Heart left ventricle (tissue), 16 donors: ENCODE data around the gene COA1. TPM values are rescaled to one million over a fixed set of nuclear protein-coding genes. Genes with fewer than 3 reads are reported as not detected.
"Not testable (repeated sequence)": the region's sequence is repeated elsewhere in the genome, so short reads cannot be mapped to it uniquely, and the experiment has no call there.

Experiments
- ATAC-seq, 4 donors: fragments of 200-7000 bp; cut with Tn5 transposase; one replicate each; pipeline ENCODE4 v1.9.1; 2020 to 2022; ENCODE audit warnings: moderate library complexity in 4 of 4, mild to moderate bottlenecking in 3 of 4, moderate number of reproducible peaks in 1 of 4
- DNase-seq, 5 donors: peaks; one replicate each; pipeline ENCODE4 v3.0.0-alpha.2; 2020
- H3K27ac ChIP-seq, 12 donors: fragments of 200-600 bp; sonication (generic) in 4 of 12; one replicate each; pipeline versions ENCODE4 v1.5.0 to v1.8.0; 2016 to 2022; ENCODE audit warnings: mild to moderate bottlenecking in 2 of 12
- H3K27me3 ChIP-seq, 9 donors: fragments of 200-600 bp; sonication (generic) in 2 of 9; one replicate each; pipeline versions ENCODE4 v1.5.1 to v1.8.0; 2016 to 2022; ENCODE audit warnings: mild to moderate bottlenecking in 3 of 9
- H3K36me3 ChIP-seq, 9 donors: fragments of 200-600 bp; sonication (generic) in 2 of 9; one replicate each; pipeline versions ENCODE4 v1.5.0 to v1.8.0; 2018 to 2022; ENCODE audit warnings: mild to moderate bottlenecking in 2 of 9
- H3K4me1 ChIP-seq, 12 donors: fragments of 200-600 bp; sonication (generic) in 4 of 12; one replicate each; pipeline versions ENCODE4 v1.5.0 to v1.8.0; 2016 to 2022; ENCODE audit warnings: mild to moderate bottlenecking in 3 of 12
- H3K4me3 ChIP-seq, 12 donors: fragments of 200-600 bp; sonication (generic) in 4 of 12; one replicate each; pipeline versions ENCODE4 v1.5.0 to v1.8.0; 2017 to 2022; ENCODE audit warnings: mild to moderate bottlenecking in 9 of 12, moderate library complexity in 4 of 12
- H3K9me3 ChIP-seq, 12 donors: fragments of 200-600 bp; sonication (generic) in 4 of 12; one replicate each; pipeline versions ENCODE4 v1.5.0 to v1.8.0; 2016 to 2022; ENCODE audit warnings: mild to moderate bottlenecking in 1 of 12
- POLR2A ChIP-seq, 2 donors: fragments of 450-650 bp; IDR thresholded peaks; one replicate each; pipeline ENCODE4 v1.6.1; 2017; ENCODE audit warnings: antibody characterized with exemption in 2 of 2, mild to moderate bottlenecking in 2 of 2, moderate library complexity in 2 of 2
- WGBS, 4 donors: extraction: QIAGEN DNeasy Blood & Tissue Kit in 2 of 4; methylation state at CpG; one replicate each; pipeline versions ENCODE4 v1.1.5 to v1.1.7; 2013 to 2018; 5-methylcytosine and 5-hydroxymethylcytosine counted together
- intact Hi-C, 10 donors: fragments of 100-400 bp; cut with DNase I; formaldehyde crosslinking; loops; one replicate each; pipeline versions ENCODE4 v1.11.1 to v1.14.2; 2022
- polyA plus RNA-seq, 2 donors: library from polyadenylated mRNA; stranded (reverse); fragments of 200-250 nt; gene quantifications; one replicate each; pipeline ENCODE4 v1.2.3, GENCODE V29; 2013
- total RNA-seq, 9 donors: library from RNA; depleted of rRNA in 2 of 9; stranded (reverse); fragments of >200 nt in 2 of 9; fragmentation: NEBNext Ultra II Directional in 3 of 9; extraction: Animal tissue kit (Norgen Biotek cat#: 25700) in 3 of 9; gene quantifications; one replicate each; pipeline versions ENCODE4 v1.1.0 to v1.2.4, GENCODE V29; 2016 to 2023
- TF ChIP-seq, protein P1 (sequence below), 12 donors: fragments of 200-600 bp; sonication (generic) in 4 of 12; IDR thresholded peaks; one replicate each; pipeline versions ENCODE4 v1.5.0 to v1.8.0; 2018 to 2022; ENCODE audit warnings: antibody characterized with exemption in 12 of 12, mild to moderate bottlenecking in 5 of 12
- donor health status: ischemic (EF 13 %, LVEDD 7.1; RV severe dilation, severe dysfunction).
- donor health status: healthy with polysubstance abuse.
- donor health status: DM: no; HTN: yes; CAD: no.
- donor health status: DM: no; HTN: no; CAD: no.
- donor health status: ischemic (EF 25% LVEDD 6.9; RV normal size, moderate dysfunction).
- donor health status: ischemic (EF 25% LVEDD 5.7; RV mildly dilated, moderate dysfunction).
- donor health status: healthy.
- donor health status: DM: yes; HTN: yes; CAD: no.
- donor health status: ischemic (EF 35%, LVEDD 5.7; RV mildly dilated, moderate dysfunction).
- donor health status: nonischemic (EF 11% LVEDD 7.7; RV severe dilation, severe dysfunction).
- donor health status: DM: yes; HTN: yes; CAD: no.
- donor health status: PGD.
- donor health status: ischemic (EF 29% LVEDD 5.4; RV normal size, mild dysfunction).
- donor health status: nonischemic (EF 23%, LVEDD 6.1; RV moderate dilation, normal function).

COA1 gene
- total and polyA plus RNA-seq, 11 donors = 57.5 to 81.2 (median 68.6) TPM

DNA sequence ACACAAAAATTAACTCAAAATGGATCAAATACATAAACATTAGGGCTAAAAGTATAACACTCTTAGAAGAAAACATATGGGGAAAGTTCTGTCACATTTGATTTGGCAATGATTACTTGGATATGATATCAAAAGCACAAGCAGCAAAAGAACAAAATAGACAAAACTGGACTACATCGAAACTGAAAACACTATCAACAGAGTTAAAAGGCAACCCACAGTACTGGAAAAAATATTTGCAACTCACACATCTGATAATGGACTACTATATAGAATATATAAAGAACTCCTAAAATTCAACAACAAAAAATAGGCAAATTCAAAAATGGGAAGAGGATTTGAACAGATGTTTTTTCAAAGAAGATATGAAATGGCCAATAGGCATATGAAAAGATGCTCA lies 51.0 kb downstream of the COA1 start:
- Histone ChIP-seq H3K27ac (no peak overlapping the region), H3K36me3 (no peaks in the 10 kb centered on the region), H3K4me1 (peaks cover 0 to 44% (median 11%) of the 10 kb centered on the region in 12 donors), H3K27me3 (no peaks in the 10 kb centered on the region), H3K4me3 (no peak overlapping the region), H3K9me3 (no peaks in the 10 kb centered on the region)
- intact Hi-C loops = no loop called here
- ATAC-seq (no peak), DNase-seq (no peak)
- WGBS, 4 donors = 83 to 92% (median 89%) methylated on average over 1 of the region's 1 CpG
- TF ChIP-seq POLR2A (IDR thresholded peaks at IDR 0.05) = no peak
- TF ChIP-seq, protein P1, sequence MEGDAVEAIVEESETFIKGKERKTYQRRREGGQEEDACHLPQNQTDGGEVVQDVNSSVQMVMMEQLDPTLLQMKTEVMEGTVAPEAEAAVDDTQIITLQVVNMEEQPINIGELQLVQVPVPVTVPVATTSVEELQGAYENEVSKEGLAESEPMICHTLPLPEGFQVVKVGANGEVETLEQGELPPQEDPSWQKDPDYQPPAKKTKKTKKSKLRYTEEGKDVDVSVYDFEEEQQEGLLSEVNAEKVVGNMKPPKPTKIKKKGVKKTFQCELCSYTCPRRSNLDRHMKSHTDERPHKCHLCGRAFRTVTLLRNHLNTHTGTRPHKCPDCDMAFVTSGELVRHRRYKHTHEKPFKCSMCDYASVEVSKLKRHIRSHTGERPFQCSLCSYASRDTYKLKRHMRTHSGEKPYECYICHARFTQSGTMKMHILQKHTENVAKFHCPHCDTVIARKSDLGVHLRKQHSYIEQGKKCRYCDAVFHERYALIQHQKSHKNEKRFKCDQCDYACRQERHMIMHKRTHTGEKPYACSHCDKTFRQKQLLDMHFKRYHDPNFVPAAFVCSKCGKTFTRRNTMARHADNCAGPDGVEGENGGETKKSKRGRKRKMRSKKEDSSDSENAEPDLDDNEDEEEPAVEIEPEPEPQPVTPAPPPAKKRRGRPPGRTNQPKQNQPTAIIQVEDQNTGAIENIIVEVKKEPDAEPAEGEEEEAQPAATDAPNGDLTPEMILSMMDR (IDR thresholded peaks at IDR 0.05) = no peak

DNA sequence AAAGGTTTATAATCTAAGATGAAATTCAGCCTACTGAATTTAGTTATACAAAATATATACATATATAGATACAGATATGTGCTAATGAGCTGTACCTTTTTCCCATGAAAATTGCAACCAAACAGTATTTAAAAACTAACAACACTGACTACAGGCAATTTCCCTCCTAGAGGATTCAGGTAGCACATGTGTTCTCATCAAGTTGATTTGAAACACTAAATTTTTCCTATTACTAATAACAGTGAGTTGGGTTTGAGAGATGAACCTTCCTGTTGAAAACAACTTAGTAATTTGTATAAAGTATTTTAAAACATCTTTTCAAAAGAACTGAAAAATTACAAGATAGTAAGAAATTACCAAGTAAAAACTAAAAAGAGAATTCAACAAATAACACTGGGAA lies 51.5 kb downstream of the COA1 start:
- ATAC-seq (no peak), DNase-seq (no peak)
- no peak overlapping the region for H3K4me3 ChIP-seq
- H3K9me3 ChIP-seq = peaks cover 0 to 3% (median 0%) of the 10 kb centered on the region in 12 donors
- no peaks in the 10 kb centered on the region for H3K27me3 ChIP-seq
- H3K36me3 ChIP-seq = no peaks in the 10 kb centered on the region
- H3K4me1 ChIP-seq = peaks cover 0 to 44% (median 11%) of the 10 kb centered on the region in 12 donors
- H3K27ac ChIP-seq = no peak overlapping the region
- no peak for TF ChIP-seq POLR2A (IDR thresholded peaks at IDR 0.05)
- intact Hi-C loops = no loop called here

DNA sequence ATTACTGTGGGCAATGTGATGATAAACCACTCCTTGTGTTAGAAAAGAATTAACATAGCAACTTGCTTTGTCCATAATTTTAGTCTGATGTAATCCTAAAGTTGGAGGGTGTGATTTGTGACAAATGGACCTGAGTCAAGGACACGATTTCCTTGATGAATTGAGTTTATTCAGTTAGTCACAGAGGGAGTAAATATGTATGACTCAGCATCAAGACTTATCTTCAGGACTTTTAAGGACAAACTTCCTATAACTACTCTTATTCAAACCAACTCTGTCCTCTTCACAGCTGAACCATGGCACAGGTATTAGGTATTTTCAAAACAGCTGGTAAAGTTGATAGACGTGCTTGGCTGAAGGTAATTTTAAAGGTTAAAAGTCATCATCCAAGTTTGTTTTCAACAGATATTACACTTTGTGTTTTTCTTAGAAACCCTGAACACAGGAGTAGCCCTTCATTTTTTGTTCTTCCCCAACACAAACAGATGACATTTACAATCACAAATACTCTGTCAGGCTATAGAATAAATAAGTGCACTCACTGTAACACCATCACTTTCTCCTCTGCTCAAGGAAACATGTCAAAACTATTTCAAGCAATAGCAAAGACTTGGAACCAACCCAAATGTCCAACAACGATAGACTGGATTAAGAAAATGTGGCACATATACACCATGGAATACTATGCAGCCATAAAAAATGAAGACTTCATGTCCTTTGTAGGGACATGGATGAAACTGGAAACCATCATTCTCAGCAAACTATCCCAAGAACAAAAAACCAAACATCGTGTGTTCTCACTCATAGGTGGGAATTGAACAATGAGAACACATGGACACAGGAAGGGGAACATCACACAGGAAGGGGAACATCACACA lies 54.5 kb downstream of the COA1 start:
- intact Hi-C loops = no loop called here
- H3K4me3 ChIP-seq = no peak overlapping the region
- H3K27ac ChIP-seq = peak overlapping the region in 2 of 12 donors; percentile 22 to 46
- H3K36me3 ChIP-seq = no peaks in the 10 kb centered on the region
- H3K27me3 ChIP-seq = no peaks in the 10 kb centered on the region
- peaks cover 0 to 42% (median 8%) of the 10 kb centered on the region in 12 donors for H3K4me1 ChIP-seq
- H3K9me3 ChIP-seq = peaks cover 0 to 17% (median 0%) of the 10 kb centered on the region in 12 donors
- peak in 3 of 4 donors; percentile 58 to 70 (median 65) for ATAC-seq
- no peak for DNase-seq
- TF ChIP-seq POLR2A (IDR thresholded peaks at IDR 0.05) = no peak
- TF ChIP-seq, protein P1 (IDR thresholded peaks at IDR 0.05) = no peak
- 38 to 59% (median 50%) methylated on average over 4 of the region's 4 CpGs for WGBS, 4 donors

DNA sequence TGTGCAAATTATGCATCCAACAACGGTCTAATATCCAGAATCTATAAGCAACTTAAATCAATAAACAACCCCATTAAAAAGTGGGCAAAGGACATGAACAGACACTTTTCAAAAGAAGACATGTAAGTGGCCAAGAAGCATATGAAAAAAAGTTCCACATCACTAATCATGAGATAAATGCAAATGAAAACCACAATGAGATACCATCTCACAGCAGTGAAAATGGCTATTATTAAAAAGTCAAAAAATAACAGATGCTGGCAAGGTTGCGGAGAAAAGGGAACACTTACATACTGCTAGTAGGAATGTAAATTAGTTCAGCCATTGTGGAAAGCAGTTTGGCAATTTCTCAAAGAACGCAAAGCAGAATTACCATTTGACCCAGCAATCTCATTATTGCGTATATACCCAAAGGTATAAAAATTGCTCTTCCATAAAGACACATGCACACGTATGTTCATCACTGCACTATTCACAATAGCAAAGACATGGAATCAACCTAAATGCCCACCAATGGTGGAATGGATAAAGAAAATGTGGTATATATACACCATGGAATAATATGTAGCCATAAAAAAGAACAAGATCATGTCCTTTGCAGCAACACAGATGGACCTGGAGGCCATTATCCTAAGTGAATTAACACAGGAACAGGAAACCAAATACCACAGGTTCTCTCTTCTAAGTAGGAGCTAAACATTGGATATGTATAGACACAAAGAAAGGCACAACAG lies 55.9 kb downstream of the COA1 start:
- peaks cover 0 to 31% (median 5%) of the 10 kb centered on the region in 12 donors for H3K4me1 ChIP-seq
- H3K36me3 ChIP-seq, H3K4me3 ChIP-seq, intact Hi-C loops, H3K27me3 ChIP-seq, DNase-seq, ATAC-seq: not testable (repeated sequence)
- peaks cover 0 to 17% (median 0%) of the 10 kb centered on the region in 12 donors for H3K9me3 ChIP-seq
- WGBS, 4 donors = 76 to 97% (median 92%) methylated on average over 5 of the region's 5 CpGs
- H3K27ac ChIP-seq = peak overlapping the region in 1 of 12 donors; percentile 22

DNA sequence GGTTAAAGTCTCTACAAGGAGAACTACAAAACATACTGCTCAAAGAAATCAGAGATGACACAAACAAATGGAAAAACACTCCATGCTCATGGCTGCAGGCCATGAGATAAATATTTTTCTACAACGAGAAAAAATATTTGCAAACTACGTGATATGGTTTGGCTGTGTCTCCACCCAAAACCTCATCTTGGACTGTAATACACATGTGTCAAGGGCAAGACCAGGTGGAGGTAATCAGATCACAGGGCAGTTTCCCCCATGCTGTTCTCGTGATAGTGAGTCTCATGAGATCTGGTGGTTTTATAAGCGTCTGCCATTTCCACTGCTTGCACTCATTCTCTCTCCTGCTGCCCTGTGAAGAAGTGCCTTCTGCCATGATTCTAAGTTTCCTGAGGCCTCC lies 57.8 kb downstream of the COA1 start:
- 61 to 70% (median 65%) methylated on average over 4 of the region's 4 CpGs for WGBS, 4 donors

More for the DNA sequence above, 57.8 kb downstream of the COA1 start:
- intact Hi-C loops = no loop called here
- DNase-seq (no peak), ATAC-seq (no peak)
- Histone ChIP-seq H3K4me3 (no peak overlapping the region), H3K9me3 (peaks cover 0 to 17% (median 0%) of the 10 kb centered on the region in 12 donors), H3K27me3 (no peaks in the 10 kb centered on the region), H3K4me1 (peaks cover 0 to 33% (median 6%) of the 10 kb centered on the region in 12 donors), H3K36me3 (no peaks in the 10 kb centered on the region), H3K27ac (no peak overlapping the region)
- TF ChIP-seq, protein P1 (IDR thresholded peaks at IDR 0.05) = no peak
- TF ChIP-seq POLR2A (IDR thresholded peaks at IDR 0.05) = no peak
